Stimulated activated CD8-positive, alpha-beta memory T cell treated with anti-CD3 and anti-CD28 coated beads, Interleukin-4, amount 100 ng/mL, for 1 hour (primary cell): ENCODE results near the gene SLC30A10.
"Not testable (repeated sequence)": the region's sequence is repeated elsewhere in the genome, so short reads cannot be mapped to it uniquely, and the experiment has no call there.

Experiments
- DNase-seq, 2 donors: peaks; one replicate each; pipeline ENCODE4 v3.0.0-alpha.2; 2020; ENCODE audit warnings: low read depth in 2 of 2, low spot score in 1 of 2

The SLC30A10 gene

DNA sequence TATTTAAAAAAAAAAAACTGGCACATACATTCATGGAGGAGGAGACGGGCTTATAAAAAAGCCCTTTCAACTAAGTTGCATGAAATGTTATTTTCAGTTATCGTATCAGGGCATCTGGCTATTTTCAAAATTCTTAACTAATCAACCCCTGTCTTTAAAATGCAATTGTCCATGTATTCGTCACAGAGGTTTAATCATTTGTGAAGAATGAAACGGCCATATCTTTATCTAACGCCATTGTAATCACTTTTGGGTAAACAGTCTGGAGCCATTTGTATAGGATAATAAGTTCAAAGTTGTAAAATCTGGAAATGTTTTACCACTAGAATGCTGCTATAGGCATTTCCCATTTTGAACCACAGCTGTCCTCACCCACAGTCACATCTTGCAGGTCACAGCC is 30.4 kb downstream of the SLC30A10 start:
- no peak for DNase-seq

- DNase-seq: not testable (repeated sequence)
These were observed 36.1 kb downstream of the SLC30A10 start for GRCh38 chr1:219892271-219892670.

GRCh38 chr1:219891846-219892245 is 36.5 kb downstream of the SLC30A10 start:
- DNase-seq: not testable (repeated sequence)

DNA sequence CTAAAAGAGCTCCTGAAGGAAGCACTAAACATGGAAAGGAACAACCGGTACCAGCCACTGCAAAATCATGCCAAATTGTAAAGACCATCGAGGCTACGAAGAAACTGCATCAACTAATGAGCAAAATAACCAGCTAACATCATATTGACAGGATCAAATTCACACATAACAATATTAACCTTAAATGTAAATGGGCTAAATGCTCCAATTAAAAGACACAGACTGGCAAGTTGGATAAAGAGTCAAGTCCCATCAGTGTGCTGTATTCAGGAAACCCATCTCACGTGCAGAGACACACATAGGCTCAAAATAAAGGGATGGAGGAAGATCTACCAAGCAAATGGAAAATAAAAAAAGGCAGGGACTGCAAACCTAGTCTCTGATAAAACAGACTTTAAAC is 39.7 kb downstream of the SLC30A10 start:
- not testable (repeated sequence) for DNase-seq

DNA sequence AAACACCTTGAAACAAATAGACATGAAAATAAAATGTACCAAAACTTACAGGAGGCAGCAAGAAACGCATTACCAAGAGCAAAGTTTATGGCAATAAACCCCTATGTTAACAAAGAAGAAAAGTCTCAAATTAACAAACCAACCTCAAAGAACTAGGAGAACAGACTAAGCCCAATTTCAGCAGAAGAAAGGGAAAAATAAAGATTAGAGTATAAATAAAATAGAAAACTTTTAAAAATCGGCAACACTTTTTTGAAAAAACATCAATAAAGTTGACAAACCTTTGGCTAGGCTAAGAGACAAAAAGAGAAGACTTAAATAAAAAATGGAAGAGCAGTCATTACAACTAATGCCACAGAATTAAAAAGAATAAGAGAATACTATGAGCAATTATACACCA is 42.7 kb downstream of the SLC30A10 start:
- no peak for DNase-seq

- DNase-seq: no peak
These were observed 44.7 kb downstream of the SLC30A10 start for GRCh38 chr1:219883400-219884332.

DNA sequence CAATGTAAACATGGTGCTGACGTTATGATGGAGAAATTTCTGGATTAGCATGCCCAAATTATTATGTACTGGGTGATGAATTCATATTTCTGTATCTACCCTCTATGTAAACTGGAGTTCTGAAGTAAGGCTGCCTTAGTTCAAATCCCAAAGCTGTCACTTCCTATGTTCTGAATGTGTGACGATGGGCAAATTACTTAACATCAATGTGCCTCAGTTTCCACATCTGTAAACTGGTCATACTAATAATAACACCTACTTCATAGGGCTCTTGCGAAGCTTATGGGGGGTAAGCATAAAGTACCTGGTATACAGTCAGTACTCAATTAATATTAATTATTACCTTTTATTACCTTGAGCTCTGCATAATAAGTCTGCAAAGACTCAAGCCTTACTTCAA is 45.6 kb downstream of the SLC30A10 start:
- no peak for DNase-seq

DNA sequence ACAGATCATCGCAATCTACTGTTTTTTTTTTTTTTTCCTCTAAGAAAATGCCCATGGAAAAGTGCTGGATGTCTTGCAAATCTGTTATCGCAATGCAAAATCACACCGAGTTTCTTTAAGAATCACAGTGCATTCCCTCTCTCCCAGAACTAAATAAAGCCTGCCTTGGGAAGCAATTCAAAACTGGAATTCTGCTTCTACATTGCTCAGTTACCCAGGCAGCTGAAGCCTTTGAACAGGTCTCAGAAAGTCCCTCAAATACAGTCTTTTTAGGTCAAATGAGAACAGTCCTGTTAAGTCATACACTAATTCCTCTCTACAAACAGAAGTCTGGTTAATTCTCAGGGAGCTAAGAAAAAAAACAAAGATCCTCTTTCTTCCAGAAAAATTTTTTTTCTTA is 46.3 kb downstream of the SLC30A10 start:
- no peak for DNase-seq

DNA sequence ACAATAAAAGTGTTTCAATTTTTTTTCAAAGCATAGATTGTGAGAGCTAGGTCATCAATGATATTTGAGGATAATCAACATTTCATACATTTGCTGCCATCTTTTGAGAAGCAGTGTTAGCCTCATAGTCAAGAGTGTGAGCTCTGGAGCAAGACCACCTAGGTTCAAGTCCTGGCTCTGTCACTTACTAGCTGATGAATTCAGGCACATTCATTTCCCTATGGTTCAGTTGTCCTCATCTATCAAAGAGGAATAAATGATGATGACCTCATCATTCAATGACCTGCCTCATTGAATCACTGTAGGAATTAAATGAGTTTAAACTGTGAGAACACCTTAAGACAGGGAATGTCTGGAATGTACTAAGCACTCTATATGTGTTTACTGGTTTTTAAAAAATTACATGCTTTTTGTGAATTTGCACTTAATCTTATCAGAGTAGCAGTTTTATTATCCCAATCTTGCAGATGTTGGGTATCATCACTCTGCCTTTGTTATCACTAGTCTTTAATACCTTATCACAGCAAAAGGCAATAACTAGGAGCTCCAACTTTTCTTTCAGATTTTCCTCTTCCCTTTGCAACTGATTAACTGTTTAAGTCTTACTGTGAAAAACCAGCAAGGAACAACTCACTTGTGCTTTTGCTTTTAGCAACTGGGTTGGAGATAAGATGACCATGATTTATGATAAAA is 47.4 kb downstream of the SLC30A10 start:
- no peak for DNase-seq

GRCh38 chr1:219876798-219877209 is 51.6 kb downstream of the SLC30A10 start:
- no peak for DNase-seq

DNA sequence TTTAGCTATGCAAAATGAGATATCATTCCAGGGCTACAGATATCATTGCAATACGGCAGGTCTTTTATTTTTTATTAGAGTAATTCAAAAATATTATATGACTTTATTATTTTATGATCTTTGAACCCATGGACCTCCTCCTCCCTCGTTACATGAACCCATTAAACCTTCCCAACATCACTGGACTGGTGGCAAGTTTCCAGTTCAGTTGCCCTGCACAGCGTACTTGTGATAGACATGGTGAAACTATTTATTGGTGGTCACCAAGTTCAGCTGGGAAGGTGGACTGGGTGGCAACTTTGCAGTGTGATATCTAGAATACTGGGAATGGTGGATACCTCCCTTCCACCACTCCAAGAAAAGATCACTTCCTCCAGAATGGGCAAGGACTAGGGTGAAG is 52.5 kb downstream of the SLC30A10 start:
- DNase-seq: no peak

GRCh38 chr1:219872538-219872937 is 55.8 kb downstream of the SLC30A10 start:
- not testable (repeated sequence) for DNase-seq

DNA sequence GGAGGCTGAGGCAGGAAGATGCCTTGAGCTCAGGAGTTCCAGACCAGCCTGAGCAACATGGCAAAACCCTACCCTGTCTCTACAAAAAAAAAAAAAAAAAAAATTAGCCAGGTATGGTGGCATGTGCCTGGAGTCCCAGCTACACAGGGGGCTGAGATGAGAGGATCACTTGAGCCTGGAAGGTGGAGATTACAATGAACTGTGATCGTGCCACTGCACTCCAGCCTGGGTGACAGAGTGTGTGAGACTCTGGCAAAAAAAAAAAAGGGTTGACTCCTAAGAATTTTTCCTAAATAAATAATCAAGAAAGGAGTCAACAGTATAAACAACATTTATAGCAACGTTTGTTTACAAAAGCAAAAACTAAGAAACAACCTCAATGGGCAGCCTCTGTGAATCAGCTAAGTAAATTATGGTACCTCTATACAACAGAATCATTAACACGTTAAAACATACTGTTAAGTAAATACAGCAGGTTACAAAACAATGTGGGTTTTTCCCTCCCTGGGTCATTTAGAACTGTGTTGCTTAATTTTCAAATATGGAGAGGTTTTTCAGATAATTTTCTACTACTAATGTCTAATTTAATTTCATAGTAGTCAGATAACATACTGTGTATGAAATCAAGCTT is 56.8 kb downstream of the SLC30A10 start:
- DNase-seq: no peak

GRCh38 chr1:219868615-219869014 is 59.7 kb downstream of the SLC30A10 start:
- not testable (repeated sequence) for DNase-seq
